Right lobe of liver (tissue), 6 donors: ENCODE results near the gene PLEKHG4B. TPM values are rescaled to one million over a fixed set of nuclear protein-coding genes. Genes with fewer than 3 reads are reported as not detected.

ENCODE experiments used
- ATAC-seq, 4 donors: fragments of 200-7000 bp; cut with Tn5 transposase; one replicate each; pipeline ENCODE4 v1.9.1; 2020; ENCODE audit warnings: mild to moderate bottlenecking in 4 of 4, moderate library complexity in 4 of 4
- DNase-seq, 3 donors: peaks; one replicate each; pipeline ENCODE4 v3.0.0-alpha.2; 2020
- H3K27ac ChIP-seq, 3 donors: fragments of 200-600 bp; one replicate each; pipeline ENCODE4 v1.8.0; 2022
- H3K27me3 ChIP-seq, 2 donors: fragments of 200-600 bp; one replicate each; pipeline ENCODE4 v1.8.0; 2022
- H3K36me3 ChIP-seq, 4 donors: fragments of 200-600 bp; sonication (generic) in 1 of 4; one replicate each; pipeline versions ENCODE4 v1.5.1 to v1.8.0; 2017 to 2022; ENCODE audit warnings: control low read depth in 1 of 4
- H3K4me1 ChIP-seq, 4 donors: fragments of 200-600 bp; sonication (generic) in 1 of 4; one replicate each; pipeline versions ENCODE4 v1.5.1 to v1.8.0; 2017 to 2022; ENCODE audit warnings: control low read depth in 1 of 4
- H3K4me3 ChIP-seq, 3 donors: fragments of 200-600 bp; one replicate each; pipeline ENCODE4 v1.8.0; 2022
- H3K9me3 ChIP-seq, 4 donors: fragments of 200-600 bp; sonication (generic) in 1 of 4; one replicate each; pipeline versions ENCODE4 v1.5.1 to v1.8.0; 2017 to 2022; ENCODE audit warnings: control low read depth in 1 of 4
- CTCF ChIP-seq, 4 donors: fragments of 200-600 bp in 3 of 4; fragments of 450-650 bp in 1 of 4; IDR thresholded peaks; one replicate each; pipeline versions ENCODE4 v1.5.1 to v1.8.0; 2016 to 2022; ENCODE audit warnings: antibody characterized with exemption in 4 of 4, mild to moderate bottlenecking in 2 of 4
- POLR2A ChIP-seq: fragments of 450-650 bp; IDR thresholded peaks from one replicate; pipeline ENCODE4 v1.6.1; 2017; ENCODE audit warnings: antibody characterized with exemption, mild to moderate bottlenecking
- WGBS: methylation state at CpG from one replicate; pipeline ENCODE4 v1.1.6; 2018; ENCODE audit warnings: low coverage, low lambda C conversion rate; ENCODE audit not compliant: insufficient coverage; ENCODE audit errors: missing lambda C conversion rate; 5-methylcytosine and 5-hydroxymethylcytosine counted together
- intact Hi-C, 2 donors: fragments of 100-400 bp; cut with DNase I; formaldehyde crosslinking; loops; one replicate each; pipeline versions ENCODE4 v1.11.2 to v1.14.1; 2022
- total RNA-seq, 6 experiments: library from RNA; depleted of rRNA in 2 of 6; stranded (reverse); fragments of >200 nt in 2 of 6; fragmentation: NEBNext Ultra II Directional in 3 of 6; extraction: Animal tissue kit (Norgen Biotek cat#: 25700) in 3 of 6; gene quantifications; one replicate each; pipeline versions ENCODE4 v1.1.0 to v1.2.4, GENCODE V29; 2016 to 2023
- donor health status: DM: no; HTN: yes; CAD: no.
- donor health status: DM: no; HTN: no; CAD: no.
- donor health status: DM: no; HTN: no; CAD: no.
- donor health status: DM: no; HTN: yes; CAD: no.
- donor health status: DM: no; HTN: yes; CAD: no.

Gene PLEKHG4B
- total RNA-seq, 6 experiments from 2014 or later: 0.13 to 0.18 TPM; not detected in 4

GRCh38 chr5:190366-191035 is 98.5 kb downstream of the PLEKHG4B start:
- Histone ChIP-seq H3K27me3 (no peaks in the 10 kb centered on the region), H3K27ac (no peak overlapping the region), H3K4me3 (no peak overlapping the region), H3K9me3 (no peaks in the 10 kb centered on the region), H3K4me1 (peaks cover 0 to 9% (median 2%) of the 10 kb centered on the region in 4 donors), H3K36me3 (no peaks in the 10 kb centered on the region)
- intact Hi-C loops: no loop called here
- DNase-seq (peak in 1 of 3 donors; percentile 54), ATAC-seq (no peak)
- no peak for TF ChIP-seq CTCF (IDR thresholded peaks at IDR 0.05)
- no peak for TF ChIP-seq POLR2A
- 59% methylated on average over 11 of the region's 16 CpGs for WGBS

GRCh38 chr5:191036-191948 is 99.3 kb downstream of the PLEKHG4B start, which contains the start of gene LRRC14B:
LRRC14B (plus strand) TSS chr5:191495; CDS start chr5:191539, 44 bp downstream.
- H3K36me3 ChIP-seq: no peaks in the 10 kb centered on the region
- intact Hi-C loops: no loop called here
- TF ChIP-seq POLR2A (no peak), CTCF (IDR thresholded peaks at IDR 0.05) (no peak)
- no peak within 1 kb of the TSS for H3K4me3 ChIP-seq
- peaks cover 0 to 9% (median 2%) of the 10 kb centered on the region in 4 donors for H3K4me1 ChIP-seq
- ATAC-seq: peak; percentile 78 to 92 (median 88)
- no peaks in the 10 kb centered on the region for H3K27me3 ChIP-seq
- H3K9me3 ChIP-seq: no peaks in the 10 kb centered on the region
- 11% methylated on average over 11 of the region's 56 CpGs for WGBS
- DNase-seq: peak; percentile 74 to 97 (median 96)
- peak within 1 kb of the TSS in 1 of 3 donors; percentile 26 for H3K27ac ChIP-seq

GRCh38 chr5:191949-192690 is 100.2 kb downstream of the PLEKHG4B start:
- Histone ChIP-seq H3K4me3 (no peak overlapping the region), H3K27ac (no peak overlapping the region), H3K9me3 (no peaks in the 10 kb centered on the region), H3K36me3 (no peaks in the 10 kb centered on the region), H3K27me3 (no peaks in the 10 kb centered on the region), H3K4me1 (peaks cover 0 to 9% (median 2%) of the 10 kb centered on the region in 4 donors)
- DNase-seq (peak in 1 of 3 donors; percentile 56), ATAC-seq (no peak)
- no peak for TF ChIP-seq CTCF (IDR thresholded peaks at IDR 0.05)
- no peak for TF ChIP-seq POLR2A
- intact Hi-C loops: no loop called here
- 87% methylated on average over 2 of the region's 46 CpGs for WGBS

GRCh38 chr5:192691-192969 is 100.7 kb downstream of the PLEKHG4B start:
- ATAC-seq (no peak), DNase-seq (no peak)
- Histone ChIP-seq H3K4me3 (no peak overlapping the region), H3K27ac (no peak overlapping the region), H3K36me3 (no peaks in the 10 kb centered on the region), H3K4me1 (peaks cover 0 to 9% (median 2%) of the 10 kb centered on the region in 4 donors), H3K9me3 (no peaks in the 10 kb centered on the region), H3K27me3 (no peaks in the 10 kb centered on the region)
- TF ChIP-seq POLR2A (no peak), CTCF (IDR thresholded peaks at IDR 0.05) (no peak)
- intact Hi-C loops: no loop called here
- WGBS: 80% methylated on average over 8 of the region's 9 CpGs
